Keratinocyte (primary cell): ENCODE results near the gene OPHN1. TPM values are rescaled to one million over a fixed set of nuclear protein-coding genes. Genes with fewer than 3 reads are reported as not detected.

Source experiments
- DNase-seq: peaks from one replicate; pipeline ENCODE4 v3.0.0-alpha.2; 2011; ENCODE audit warnings: low read depth, missing footprints, low spot score
- FAIRE-seq: peaks from 2 replicates; lab custom pipeline; 2011; peaks lifted over from hg19 to GRCh38; lab: Jason Lieb, UNC
- H2AFZ ChIP-seq: 2 replicates; pipeline ENCODE4 v1.6.0; 2012; ENCODE audit warnings: low read length, control low read depth, inconsistent platforms; ENCODE audit not compliant: control insufficient read depth
- H3K27ac ChIP-seq: 2 replicates; pipeline ENCODE4 v1.5.1; 2011; ENCODE audit warnings: low read length; ENCODE audit not compliant: control insufficient read depth, insufficient read depth
- H3K27me3 ChIP-seq: 3 replicates; pipeline ENCODE4 v1.6.0; 2011; ENCODE audit warnings: low read length; ENCODE audit not compliant: control insufficient read depth, insufficient read depth; ENCODE audit errors: extremely low read depth
- H3K36me3 ChIP-seq, 2 experiments: 2 replicates in 1 of 2; 3 replicates in 1 of 2; pipeline ENCODE4 v1.5.1; 2011; ENCODE audit warnings: low read length in 2 of 2, mild to moderate bottlenecking in 1 of 2; ENCODE audit not compliant: control insufficient read depth in 2 of 2, insufficient read depth in 2 of 2; ENCODE audit errors: extremely low read depth in 1 of 2
- H3K4me1 ChIP-seq: 3 replicates; pipeline ENCODE4 v1.5.1; 2011; ENCODE audit warnings: low read length; ENCODE audit not compliant: control insufficient read depth, insufficient read depth; ENCODE audit errors: extremely low read depth
- H3K4me2 ChIP-seq: 3 replicates; pipeline ENCODE4 v1.6.0; 2011; ENCODE audit warnings: low read depth, low read length; ENCODE audit not compliant: control insufficient read depth, insufficient read depth; ENCODE audit errors: extremely low read depth
- H3K4me3 ChIP-seq, 3 experiments: fragments of 200-600 bp in 1 of 3; sonication (generic) in 1 of 3; 2 replicates in 2 of 3; 3 replicates in 1 of 3; pipeline ENCODE4 v1.5.1; 2011 to 2016; ENCODE audit warnings: low read length in 3 of 3, mild to moderate bottlenecking in 3 of 3, control low read depth in 2 of 3, inconsistent platforms in 1 of 3, low read depth in 1 of 3, mixed read lengths in 1 of 3, mixed run types in 1 of 3, moderate library complexity in 1 of 3; ENCODE audit not compliant: control insufficient read depth in 2 of 3, insufficient read depth in 2 of 3; ENCODE audit errors: extremely low read depth in 1 of 3
- H3K79me2 ChIP-seq: 2 replicates; pipeline ENCODE4 v1.6.0; 2012; ENCODE audit warnings: low read length; ENCODE audit not compliant: control insufficient read depth, insufficient read depth
- H3K9ac ChIP-seq: 3 replicates; pipeline ENCODE4 v1.6.0; 2011; ENCODE audit warnings: low read length; ENCODE audit not compliant: control insufficient read depth, insufficient read depth; ENCODE audit errors: extremely low read depth
- H3K9me1 ChIP-seq: 3 replicates; pipeline ENCODE4 v1.6.0; 2011; ENCODE audit warnings: low read length; ENCODE audit not compliant: control insufficient read depth, insufficient read depth; ENCODE audit errors: extremely low read depth
- H3K9me3 ChIP-seq: 2 replicates; pipeline ENCODE4 v1.5.1; 2012; ENCODE audit warnings: low read depth, low read length; ENCODE audit not compliant: control insufficient read depth
- H4K20me1 ChIP-seq: 3 replicates; pipeline ENCODE4 v1.6.0; 2011; ENCODE audit warnings: low read length; ENCODE audit not compliant: control insufficient read depth, insufficient read depth; ENCODE audit errors: extremely low read depth
- EZH2 ChIP-seq: IDR thresholded peaks from one replicate; pipeline ENCODE4 v1.6.1; 2012; ENCODE audit warnings: inconsistent platforms, mild to moderate bottlenecking, low read length, moderate library complexity
- dilution Hi-C: fragments of 300-500 bp; cut with MboI; formaldehyde crosslinking; loops from one replicate; pipeline ENCODE4 v1.7.0; 2020; ENCODE audit warnings: low sequenced_read_pairs; ENCODE audit not compliant: extremely low pct_ligation_motif_present
- polyA plus RNA-seq, 5 experiments: library from polyadenylated mRNA; depleted of rRNA in 3 of 5; stranded (reverse) in 3 of 5; stranded (forward) in 1 of 5; unstranded in 1 of 5; fragments of >200 nt; gene quantifications; 1 replicate in 1 of 5; 2 replicates in 3 of 5; 3 replicates in 1 of 5; pipeline versions ENCODE4 v1.2.1 to v1.2.3, GENCODE V29; 2011 to 2012; ENCODE audit warnings: missing spikeins in 2 of 5, low read depth in 1 of 5, low replicate concordance in 1 of 5
- TF ChIP-seq, protein P1 (sequence below), 3 experiments: IDR thresholded peaks in 1 of 3; conservative IDR thresholded peaks in 1 of 3; optimal IDR thresholded peaks in 1 of 3; 2 replicates in 2 of 3; 3 replicates in 1 of 3; pipeline versions ENCODE3 to v1.5.1; 2011; ENCODE audit warnings: low read length in 3 of 3, mild to moderate bottlenecking in 3 of 3, moderate library complexity in 2 of 3, control low read depth in 1 of 3, inconsistent platforms in 1 of 3; ENCODE audit not compliant: insufficient read depth in 2 of 3; ENCODE audit errors: extremely low read depth in 1 of 3

Gene OPHN1
- polyA plus RNA-seq, 1 donor (not counting 4 experiments of a cell fraction or from before 2014, with no cell fraction given): 3.1 TPM

DNA sequence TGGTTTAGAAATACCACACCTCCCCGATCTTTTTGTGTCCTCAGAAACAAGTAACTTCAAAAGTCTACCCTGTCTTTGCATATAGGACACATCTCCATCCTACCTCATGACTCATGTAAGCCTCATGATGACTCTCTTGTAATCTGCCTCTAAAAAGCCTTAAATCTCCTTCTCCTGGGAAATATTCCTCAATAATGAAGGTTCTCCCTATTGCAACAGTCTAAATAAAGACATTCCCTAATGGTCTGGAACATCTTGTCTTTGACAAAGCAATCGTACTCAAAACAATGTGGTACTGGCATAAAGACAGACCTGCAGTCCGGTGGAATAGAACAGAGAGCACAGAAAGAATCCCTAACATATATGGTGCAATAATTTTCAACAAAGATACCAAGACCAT lies 257.7 kb downstream of the OPHN1 start:
- H3K36me3 ChIP-seq: no peaks in the 10 kb centered on the region
- H3K27me3 ChIP-seq: no peaks in the 10 kb centered on the region
- H3K9me3 ChIP-seq: no peaks in the 10 kb centered on the region
- H3K4me1 ChIP-seq: no peaks in the 10 kb centered on the region
- no peaks in the 10 kb centered on the region for H3K9me1 ChIP-seq
- H3K27ac ChIP-seq: no peak overlapping the region
- H3K79me2 ChIP-seq: no peaks in the 10 kb centered on the region
- FAIRE-seq (no peak), DNase-seq (no peak)
- H4K20me1 ChIP-seq: no peaks in the 10 kb centered on the region
- no peak overlapping the region for H2AFZ ChIP-seq
- dilution Hi-C loops: no loop called here
- no peak overlapping the region for H3K9ac ChIP-seq
- no peak overlapping the region for H3K4me3 ChIP-seq
- no peak overlapping the region for H3K4me2 ChIP-seq
- TF ChIP-seq, protein P1, sequence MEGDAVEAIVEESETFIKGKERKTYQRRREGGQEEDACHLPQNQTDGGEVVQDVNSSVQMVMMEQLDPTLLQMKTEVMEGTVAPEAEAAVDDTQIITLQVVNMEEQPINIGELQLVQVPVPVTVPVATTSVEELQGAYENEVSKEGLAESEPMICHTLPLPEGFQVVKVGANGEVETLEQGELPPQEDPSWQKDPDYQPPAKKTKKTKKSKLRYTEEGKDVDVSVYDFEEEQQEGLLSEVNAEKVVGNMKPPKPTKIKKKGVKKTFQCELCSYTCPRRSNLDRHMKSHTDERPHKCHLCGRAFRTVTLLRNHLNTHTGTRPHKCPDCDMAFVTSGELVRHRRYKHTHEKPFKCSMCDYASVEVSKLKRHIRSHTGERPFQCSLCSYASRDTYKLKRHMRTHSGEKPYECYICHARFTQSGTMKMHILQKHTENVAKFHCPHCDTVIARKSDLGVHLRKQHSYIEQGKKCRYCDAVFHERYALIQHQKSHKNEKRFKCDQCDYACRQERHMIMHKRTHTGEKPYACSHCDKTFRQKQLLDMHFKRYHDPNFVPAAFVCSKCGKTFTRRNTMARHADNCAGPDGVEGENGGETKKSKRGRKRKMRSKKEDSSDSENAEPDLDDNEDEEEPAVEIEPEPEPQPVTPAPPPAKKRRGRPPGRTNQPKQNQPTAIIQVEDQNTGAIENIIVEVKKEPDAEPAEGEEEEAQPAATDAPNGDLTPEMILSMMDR (optimal IDR thresholded peaks at IDR 0.05 in 1 of 3, IDR thresholded peaks at IDR 0.05 in 1 of 3, conservative IDR thresholded peaks at IDR 0.05 in 1 of 3; ENCODE audit: extremely low read depth in 1 of 3, insufficient read depth in 2 of 3, low read length in 3 of 3): no peak
- TF ChIP-seq EZH2: no peak

DNA sequence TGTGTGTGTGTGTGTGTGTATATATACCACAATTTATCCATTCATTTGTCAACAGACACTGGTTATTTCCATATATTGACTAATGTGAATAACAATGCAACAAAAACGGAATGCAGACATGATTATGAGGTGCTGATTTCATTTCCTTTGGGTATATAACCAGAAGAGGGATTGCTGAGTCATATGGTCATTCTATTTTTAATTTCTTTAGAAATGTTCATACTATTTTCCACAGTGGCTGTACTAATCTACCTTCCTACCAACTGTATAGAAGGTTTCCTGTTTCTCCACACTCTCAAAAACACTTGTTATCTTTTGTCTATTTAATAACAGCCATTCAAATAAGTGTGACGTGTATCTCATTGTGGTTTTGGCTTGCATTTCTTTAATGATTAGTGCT lies 269.9 kb downstream of the OPHN1 start:
- H3K9me3 ChIP-seq: no peaks in the 10 kb centered on the region
- H3K36me3 ChIP-seq: no peaks in the 10 kb centered on the region
- H2AFZ ChIP-seq: no peak overlapping the region
- no peaks in the 10 kb centered on the region for H3K79me2 ChIP-seq
- no peak overlapping the region for H3K9ac ChIP-seq
- no peaks in the 10 kb centered on the region for H3K27me3 ChIP-seq
- H3K27ac ChIP-seq: no peak overlapping the region
- no peaks in the 10 kb centered on the region for H3K9me1 ChIP-seq
- TF ChIP-seq, protein P1 (optimal IDR thresholded peaks at IDR 0.05 in 1 of 3, IDR thresholded peaks at IDR 0.05 in 1 of 3, conservative IDR thresholded peaks at IDR 0.05 in 1 of 3; ENCODE audit: extremely low read depth in 1 of 3, insufficient read depth in 2 of 3, low read length in 3 of 3): no peak
- no peak for TF ChIP-seq EZH2
- H4K20me1 ChIP-seq: no peaks in the 10 kb centered on the region
- no peak overlapping the region for H3K4me3 ChIP-seq
- H3K4me1 ChIP-seq: peaks cover 2% of the 10 kb centered on the region
- DNase-seq (no peak), FAIRE-seq (no peak)
- H3K4me2 ChIP-seq: no peak overlapping the region
- dilution Hi-C loops: no loop called here
